T-helper 1 cell treated with Interleukin-12 subunit alpha and Interleukin-12 subunit beta and Interleukin-4 antibody, amounts not matched to agents 30 μg/mL and 1 μg/mL, for 36 hours (primary cell): ENCODE data around the gene MET.
"Not testable (repeated sequence)": the region's sequence is repeated elsewhere in the genome, so short reads cannot be mapped to it uniquely, and the experiment has no call there.

ENCODE experiments used
- H3K27ac Mint-ChIP-seq: one replicate; pipeline ENCODE4 v1.8.0; 2021; ENCODE audit warnings: mild to moderate bottlenecking, mixed read lengths
- H3K27me3 Mint-ChIP-seq: one replicate; pipeline ENCODE4 v1.8.0; 2021; ENCODE audit warnings: low read depth, mixed read lengths
- H3K36me3 Mint-ChIP-seq: one replicate; pipeline ENCODE4 v1.8.0; 2021; ENCODE audit warnings: low read depth, mixed read lengths
- H3K4me1 Mint-ChIP-seq: one replicate; pipeline ENCODE4 v1.8.0; 2021; ENCODE audit warnings: low read depth, mixed read lengths
- H3K4me3 Mint-ChIP-seq: one replicate; pipeline ENCODE4 v1.8.0; 2021; ENCODE audit warnings: mild to moderate bottlenecking, moderate library complexity, mixed read lengths
- H3K9me3 Mint-ChIP-seq: one replicate; pipeline ENCODE4 v1.8.0; 2021; ENCODE audit warnings: mixed read lengths

MET gene

DNA sequence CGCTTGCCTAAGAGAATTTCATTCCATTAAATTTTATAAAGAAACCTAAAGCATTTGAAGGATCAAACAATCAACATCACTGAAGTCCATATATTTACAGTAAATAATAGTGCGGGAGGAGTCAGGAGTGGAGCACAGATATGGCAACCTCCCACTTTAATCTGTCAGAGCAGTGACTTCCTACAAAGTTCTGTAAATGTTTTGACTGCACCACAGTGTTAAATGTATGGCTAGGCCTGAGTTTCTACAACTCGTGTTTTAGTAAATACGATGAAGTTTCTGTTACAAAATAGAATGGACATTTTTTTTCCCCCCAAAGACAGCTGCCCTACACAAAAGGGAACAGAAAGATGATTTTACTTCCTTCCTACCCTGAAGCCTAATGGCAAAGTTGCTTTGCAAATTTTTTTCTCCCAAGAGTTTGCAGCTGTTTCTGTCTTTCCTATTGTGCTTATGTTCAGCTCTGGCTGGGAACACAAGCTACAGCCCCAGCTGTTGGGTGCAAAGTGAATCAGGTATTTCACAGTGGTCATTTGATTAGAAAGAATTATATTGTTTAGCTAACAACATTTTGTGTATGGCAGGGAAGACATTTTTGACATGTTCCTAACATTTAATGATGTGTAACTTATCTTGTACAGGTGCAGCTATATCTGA is 62.1 kb downstream of the MET start:
- H3K27me3 Mint-ChIP-seq: peaks cover 4% of the 10 kb centered on the region
- no peaks in the 10 kb centered on the region for H3K4me1 Mint-ChIP-seq
- no peaks in the 10 kb centered on the region for H3K36me3 Mint-ChIP-seq
- no peaks in the 10 kb centered on the region for H3K9me3 Mint-ChIP-seq
- H3K4me3 Mint-ChIP-seq: no peak overlapping the region
- H3K27ac Mint-ChIP-seq: no peak overlapping the region

DNA sequence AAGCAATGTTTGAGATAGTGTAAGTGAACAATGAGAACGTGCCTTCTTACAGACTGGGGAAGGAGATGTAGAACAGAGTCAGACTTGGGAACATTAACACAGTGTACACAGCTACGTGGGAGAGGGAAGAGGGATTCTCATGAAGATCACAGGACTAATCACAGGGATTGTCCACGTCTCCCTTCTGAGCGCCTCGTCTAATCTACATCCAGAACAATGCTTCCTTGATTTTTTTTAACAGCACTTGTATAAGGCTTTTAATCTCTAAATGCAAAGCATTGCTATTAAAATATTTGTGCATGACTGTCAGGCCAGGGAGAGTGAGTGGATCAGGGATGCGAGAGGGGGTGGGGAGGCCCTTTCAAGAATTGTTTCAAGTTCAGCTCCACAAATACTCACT is 62.7 kb downstream of the MET start:
- peaks cover 4% of the 10 kb centered on the region for H3K27me3 Mint-ChIP-seq

DNA sequence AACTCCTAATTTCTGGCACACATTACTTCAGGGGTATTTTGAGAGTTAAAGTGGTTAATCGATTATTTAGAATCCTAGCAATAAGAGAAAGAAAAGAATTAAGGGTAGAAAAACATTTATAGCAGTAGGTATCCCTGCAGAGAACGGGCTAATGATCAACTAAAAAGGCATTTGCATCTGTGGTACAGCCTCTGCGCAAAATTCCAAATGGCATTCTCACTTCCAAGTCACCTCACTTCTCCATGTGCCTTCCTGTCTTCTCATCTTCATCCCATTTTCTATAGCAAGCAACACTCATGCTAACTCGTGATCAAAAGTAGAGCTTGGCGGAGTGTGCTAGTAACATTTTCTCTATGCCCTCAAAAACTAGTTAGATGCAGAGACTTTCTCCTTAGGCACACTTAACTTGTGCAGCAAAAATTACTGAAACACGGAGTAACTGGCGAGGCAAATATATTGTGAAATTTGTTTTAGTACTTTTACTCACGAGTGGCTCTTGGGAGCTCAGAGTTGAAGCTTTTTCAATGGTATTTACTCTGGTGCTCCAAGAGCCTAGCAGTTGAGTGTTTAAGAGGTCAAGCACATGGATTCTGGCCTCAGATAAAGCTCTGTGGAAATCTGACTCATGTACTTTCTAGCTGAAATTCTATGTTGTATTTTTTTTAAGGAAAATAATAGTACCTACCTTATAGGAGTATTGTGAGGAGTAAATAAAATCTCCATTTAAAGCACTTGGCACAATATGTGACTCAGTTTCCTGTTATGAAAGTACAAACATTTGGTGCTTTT is 65.1 kb downstream of the MET start:
- H3K27ac Mint-ChIP-seq: no peak overlapping the region
- H3K27me3 Mint-ChIP-seq: peaks cover 16% of the 10 kb centered on the region
- no peak overlapping the region for H3K4me3 Mint-ChIP-seq
- H3K4me1 Mint-ChIP-seq: no peaks in the 10 kb centered on the region
- no peaks in the 10 kb centered on the region for H3K9me3 Mint-ChIP-seq
- H3K36me3 Mint-ChIP-seq: no peaks in the 10 kb centered on the region

More for the DNA sequence above, 62.7 kb downstream of the MET start:
- Mint-ChIP-seq H3K4me1 (no peaks in the 10 kb centered on the region), H3K4me3 (no peak overlapping the region), H3K9me3 (no peaks in the 10 kb centered on the region), H3K36me3 (no peaks in the 10 kb centered on the region), H3K27ac (no peak overlapping the region)

DNA sequence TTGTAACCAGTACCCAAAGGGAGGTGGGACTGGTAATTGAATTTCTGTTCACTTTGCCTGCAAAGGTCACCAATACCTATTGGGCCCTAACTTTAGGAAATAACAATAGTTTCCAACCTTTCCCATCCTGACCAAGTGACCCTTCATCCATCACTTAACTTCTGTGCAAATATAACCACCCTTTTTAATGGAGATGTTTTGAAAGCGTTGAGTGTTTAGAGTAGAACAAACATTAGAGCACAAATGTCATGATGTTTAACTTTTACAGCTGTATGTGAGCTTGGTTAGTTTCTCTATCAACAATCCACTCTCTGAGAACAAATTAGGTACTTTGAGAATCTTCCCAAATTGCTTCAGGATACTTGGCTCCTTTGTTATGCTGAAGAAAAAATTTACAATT is 66.4 kb downstream of the MET start:
- Mint-ChIP-seq H3K27me3 (peaks cover 16% of the 10 kb centered on the region), H3K4me3 (no peak overlapping the region), H3K9me3 (no peaks in the 10 kb centered on the region), H3K27ac (no peak overlapping the region), H3K36me3 (no peaks in the 10 kb centered on the region), H3K4me1 (no peaks in the 10 kb centered on the region)

DNA sequence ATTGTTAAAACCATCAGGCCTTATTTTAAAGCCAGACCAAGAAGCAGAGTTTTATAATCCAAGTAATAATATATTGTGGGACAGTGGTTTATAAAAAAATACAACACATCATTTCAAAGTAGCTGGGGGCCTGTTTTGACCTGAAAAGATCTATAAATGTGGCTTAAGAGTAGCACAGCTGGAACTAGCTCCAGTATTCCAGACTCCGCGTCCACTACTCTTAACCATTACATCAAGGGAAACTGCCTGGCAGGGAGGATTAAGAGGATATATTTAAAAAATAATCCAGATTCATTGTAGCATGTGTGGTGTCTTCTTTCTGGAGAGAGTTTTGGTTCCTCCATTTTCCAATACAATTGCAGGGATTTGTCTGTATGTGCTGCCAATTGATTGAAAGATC is 67.3 kb downstream of the MET start:
- no peak overlapping the region for H3K4me3 Mint-ChIP-seq
- H3K36me3 Mint-ChIP-seq: no peaks in the 10 kb centered on the region
- H3K27ac Mint-ChIP-seq: no peak overlapping the region
- no peaks in the 10 kb centered on the region for H3K9me3 Mint-ChIP-seq
- peaks cover 16% of the 10 kb centered on the region for H3K27me3 Mint-ChIP-seq
- no peaks in the 10 kb centered on the region for H3K4me1 Mint-ChIP-seq

DNA sequence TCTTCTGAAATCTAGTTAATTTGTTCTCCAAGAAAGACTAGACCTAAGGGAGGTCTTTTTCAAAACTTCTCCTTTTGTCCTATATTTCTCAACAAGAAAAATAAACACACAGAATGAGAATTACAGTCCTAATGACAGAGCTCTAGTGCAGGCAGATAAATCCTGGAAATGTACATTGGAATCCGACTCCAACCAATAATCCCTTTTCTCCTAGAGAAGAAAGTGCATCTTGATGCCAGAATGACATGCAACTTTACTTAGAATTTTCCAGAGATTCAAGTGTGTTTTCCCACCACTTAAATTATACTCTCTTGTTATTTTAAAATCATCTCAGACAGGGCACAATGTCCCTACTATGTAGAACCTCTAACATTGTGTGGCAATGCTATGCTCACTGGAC is 68.2 kb downstream of the MET start:
- Mint-ChIP-seq H3K4me1 (no peaks in the 10 kb centered on the region), H3K4me3 (no peak overlapping the region), H3K27ac (no peak overlapping the region), H3K36me3 (no peaks in the 10 kb centered on the region), H3K27me3 (peaks cover 16% of the 10 kb centered on the region), H3K9me3 (no peaks in the 10 kb centered on the region)

DNA sequence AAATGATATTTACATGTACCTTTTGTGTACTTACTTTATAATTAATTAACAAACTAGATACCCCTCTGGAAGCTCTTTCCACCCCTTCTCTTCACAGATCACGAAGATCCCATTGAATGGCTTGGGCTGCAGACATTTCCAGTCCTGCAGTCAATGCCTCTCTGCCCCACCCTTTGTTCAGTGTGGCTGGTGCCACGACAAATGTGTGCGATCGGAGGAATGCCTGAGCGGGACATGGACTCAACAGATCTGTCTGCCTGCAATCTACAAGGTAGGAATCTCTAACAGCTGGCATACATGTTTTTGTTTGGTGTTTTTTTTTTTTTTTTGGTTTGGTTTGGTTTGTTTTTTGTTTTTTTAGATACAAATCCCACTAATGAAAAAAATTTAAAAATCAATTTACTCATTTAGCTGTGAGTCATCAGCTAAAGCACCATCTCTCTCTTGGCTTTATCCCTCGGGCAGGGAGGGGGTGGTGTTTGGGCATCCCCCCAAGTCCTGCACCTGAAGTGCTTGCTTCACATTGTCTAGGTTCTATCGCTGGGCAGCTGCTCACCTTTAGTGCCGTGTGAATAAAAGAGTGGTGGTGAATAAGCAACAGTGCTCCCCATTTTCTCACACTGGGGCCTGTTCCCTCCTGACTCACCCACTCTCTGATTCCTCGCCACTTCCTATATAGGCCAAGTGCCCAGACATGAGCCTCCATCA is 68.9 kb downstream of the MET start:
- Mint-ChIP-seq H3K9me3 (peaks cover under 1% of the 10 kb centered on the region), H3K4me1 (no peaks in the 10 kb centered on the region), H3K4me3 (no peak overlapping the region), H3K27me3 (peaks cover 16% of the 10 kb centered on the region), H3K27ac (no peak overlapping the region), H3K36me3 (no peaks in the 10 kb centered on the region)

DNA sequence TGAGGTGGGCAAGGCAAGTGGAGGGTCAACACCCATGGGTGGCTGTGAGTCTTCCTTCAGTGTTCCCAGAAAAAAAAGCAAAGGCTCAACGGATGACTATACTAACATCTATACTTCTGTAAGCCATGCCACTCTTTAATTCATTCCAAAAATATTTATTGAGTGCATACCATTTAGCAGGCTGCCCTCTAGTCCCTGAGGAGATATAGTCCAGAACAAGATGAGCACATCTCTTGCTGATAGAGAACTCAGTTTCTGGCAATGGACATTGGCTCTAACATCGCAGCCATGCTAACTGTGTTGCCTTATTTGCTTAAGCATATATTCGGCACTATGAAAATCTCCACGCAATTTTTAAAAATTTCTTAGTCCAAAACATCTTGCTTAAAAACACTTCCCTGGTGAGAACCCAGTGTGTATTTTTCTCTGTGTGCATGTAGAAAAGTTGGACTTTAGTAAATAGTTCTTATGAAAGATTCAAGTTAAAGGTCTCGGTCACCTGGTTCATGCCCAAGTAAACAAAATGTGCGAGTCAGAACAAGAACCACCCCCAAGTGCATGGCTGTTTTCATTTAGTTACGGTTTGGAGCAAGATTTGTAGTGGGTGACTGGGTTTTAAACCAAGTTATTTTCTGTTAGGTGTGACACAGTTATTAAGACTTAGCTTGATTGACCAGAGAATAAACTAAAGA is 69.8 kb downstream of the MET start:
- no peaks in the 10 kb centered on the region for H3K36me3 Mint-ChIP-seq
- peaks cover 3% of the 10 kb centered on the region for H3K9me3 Mint-ChIP-seq
- no peak overlapping the region for H3K4me3 Mint-ChIP-seq
- no peak overlapping the region for H3K27ac Mint-ChIP-seq
- no peaks in the 10 kb centered on the region for H3K4me1 Mint-ChIP-seq
- peaks cover 16% of the 10 kb centered on the region for H3K27me3 Mint-ChIP-seq

DNA sequence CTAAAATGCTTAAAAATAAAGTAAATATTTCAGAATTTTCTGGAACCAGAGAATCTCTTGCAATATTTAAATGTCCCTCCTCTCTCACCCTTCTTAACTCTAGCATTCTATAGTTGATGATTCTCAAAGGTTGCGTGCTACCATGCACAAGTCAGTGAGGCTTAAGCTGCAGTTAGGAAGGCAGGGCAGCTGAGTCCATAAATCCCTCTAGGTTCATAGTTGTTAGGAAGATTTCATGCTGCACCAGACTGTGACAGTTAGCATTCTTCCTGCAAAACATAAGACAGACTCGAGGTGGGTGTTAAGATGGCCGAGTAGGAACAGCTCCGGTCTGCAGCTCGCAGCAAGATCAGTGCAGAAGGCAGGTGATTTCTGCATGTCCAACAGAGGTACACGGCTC is 70.6 kb downstream of the MET start:
- peaks cover 14% of the 10 kb centered on the region for H3K27me3 Mint-ChIP-seq
- peaks cover 3% of the 10 kb centered on the region for H3K9me3 Mint-ChIP-seq
- no peaks in the 10 kb centered on the region for H3K4me1 Mint-ChIP-seq
- H3K36me3 Mint-ChIP-seq: no peaks in the 10 kb centered on the region
- H3K27ac Mint-ChIP-seq: no peak overlapping the region
- no peak overlapping the region for H3K4me3 Mint-ChIP-seq

DNA sequence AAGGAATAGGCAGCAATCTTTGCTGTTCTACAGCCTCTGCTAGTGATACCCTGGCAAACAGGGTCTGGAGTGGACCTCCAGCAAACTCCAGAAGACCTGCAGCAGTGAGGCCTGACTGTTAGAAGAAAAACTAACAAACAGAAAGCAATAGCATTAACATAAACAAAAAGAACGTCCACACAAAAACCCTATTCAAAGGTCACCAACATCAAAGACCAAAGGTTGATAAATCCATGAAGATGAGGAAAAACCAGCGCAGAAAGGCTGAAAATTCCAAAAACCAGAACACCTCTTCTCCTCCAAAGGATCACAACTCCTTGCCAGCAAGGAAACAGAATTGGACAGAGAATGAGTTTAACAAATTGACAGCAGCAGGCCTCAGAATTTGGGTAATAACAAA is 71.8 kb downstream of the MET start:
- not testable (repeated sequence) for H3K4me3 Mint-ChIP-seq, H3K4me1 Mint-ChIP-seq, H3K36me3 Mint-ChIP-seq, H3K27ac Mint-ChIP-seq
- peaks cover 10% of the 10 kb centered on the region for H3K9me3 Mint-ChIP-seq
- H3K27me3 Mint-ChIP-seq: peaks cover 11% of the 10 kb centered on the region

DNA sequence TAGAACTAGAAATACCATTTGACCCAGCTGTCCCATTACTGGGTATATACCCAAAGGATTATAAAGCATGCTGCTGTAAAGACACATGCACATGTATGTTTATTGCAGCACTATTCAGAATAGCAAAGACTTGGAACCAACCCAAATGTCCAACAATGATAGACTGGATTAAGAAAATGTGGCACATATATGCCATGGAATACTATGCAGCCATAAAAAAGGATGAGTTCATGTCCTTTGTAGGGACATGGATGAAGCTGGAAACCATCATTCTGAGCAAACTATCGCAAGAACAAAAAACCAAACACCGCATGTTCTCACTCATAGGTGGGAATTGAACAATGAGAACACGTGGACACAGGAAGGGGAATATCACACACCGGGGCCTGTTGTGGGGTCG is 74.4 kb downstream of the MET start:
- H3K9me3 Mint-ChIP-seq: peaks cover 10% of the 10 kb centered on the region
- not testable (repeated sequence) for H3K36me3 Mint-ChIP-seq, H3K27me3 Mint-ChIP-seq

DNA sequence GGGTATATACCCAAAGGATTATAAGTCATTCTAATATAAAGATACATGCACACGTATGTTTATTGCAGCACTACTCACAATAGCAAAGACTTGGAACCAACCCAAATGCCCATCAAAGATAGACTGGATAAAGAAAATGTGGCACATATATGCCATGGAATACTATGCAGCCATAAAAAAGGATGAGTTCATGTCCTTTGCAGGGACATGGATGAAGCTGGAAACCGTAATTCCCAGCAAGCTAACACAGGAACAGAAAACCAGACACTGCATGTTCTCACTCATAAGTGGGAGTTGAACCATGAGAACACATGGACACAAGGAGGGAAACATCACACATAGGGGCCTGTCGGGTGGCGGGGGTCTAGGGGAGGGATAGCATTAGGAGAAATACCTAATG is 79.1 kb downstream of the MET start:
- H3K36me3 Mint-ChIP-seq, H3K27ac Mint-ChIP-seq, H3K4me1 Mint-ChIP-seq, H3K27me3 Mint-ChIP-seq, H3K9me3 Mint-ChIP-seq, H3K4me3 Mint-ChIP-seq: not testable (repeated sequence)

More for the DNA sequence above, 74.4 kb downstream of the MET start:
- H3K4me3 Mint-ChIP-seq, H3K4me1 Mint-ChIP-seq, H3K27ac Mint-ChIP-seq: not testable (repeated sequence)

DNA sequence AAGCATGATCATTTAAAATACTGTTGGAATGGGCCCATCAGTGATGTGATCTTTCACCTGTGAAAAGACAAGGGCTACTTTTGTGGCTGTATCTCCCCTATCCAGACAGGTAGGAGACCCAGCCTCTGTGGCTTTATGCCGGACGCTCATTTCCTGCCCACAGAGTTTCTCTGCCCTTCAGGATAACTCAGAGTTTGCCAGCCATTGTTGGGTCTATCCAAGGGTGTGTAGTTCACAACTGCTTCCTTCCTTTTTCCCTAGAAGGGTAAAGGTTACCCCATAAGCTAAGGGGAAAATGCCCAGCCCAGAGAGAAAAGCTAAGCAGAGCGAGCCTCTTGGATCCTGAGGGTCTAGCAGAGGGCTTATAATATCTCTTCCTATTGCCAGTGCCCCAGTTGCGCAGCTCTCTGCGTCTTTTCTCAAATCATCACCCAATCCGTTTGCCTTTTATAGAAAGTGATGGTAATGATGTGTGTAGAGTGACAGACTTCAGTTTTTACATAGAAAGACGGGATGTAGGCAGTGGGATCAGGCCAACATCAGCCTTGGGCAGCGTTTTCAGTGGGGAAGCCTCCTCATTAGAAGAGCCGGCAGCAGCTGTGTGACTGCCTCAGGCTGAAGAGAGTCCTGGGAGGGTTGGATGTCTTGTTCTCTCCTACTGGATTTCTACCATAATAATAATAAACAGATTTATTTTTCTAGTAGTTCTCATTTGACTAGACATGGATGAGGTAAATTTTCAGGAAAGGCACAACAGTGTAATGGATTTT is 80.5 kb downstream of the MET start:
- Mint-ChIP-seq H3K4me1 (no peaks in the 10 kb centered on the region), H3K9me3 (peaks cover 7% of the 10 kb centered on the region), H3K4me3 (no peak overlapping the region)

DNA sequence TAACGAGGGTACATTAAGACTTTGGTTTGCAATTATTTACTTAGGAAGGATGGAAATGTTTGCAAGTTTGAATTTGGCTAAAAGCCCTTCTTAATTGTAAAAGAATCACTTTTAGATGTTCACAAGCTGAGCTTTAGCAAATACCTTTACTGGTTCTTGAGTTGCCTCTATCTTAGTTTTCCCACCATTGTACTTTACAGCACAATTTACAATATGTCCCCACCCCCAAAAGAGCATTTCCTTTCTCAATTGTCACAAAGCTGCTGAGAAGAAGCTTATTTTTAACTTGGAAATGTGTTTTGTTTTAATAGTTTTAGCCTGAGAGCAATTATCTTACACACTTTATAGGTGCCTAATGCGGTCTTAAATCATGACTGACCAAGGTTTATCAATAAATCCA is 81.1 kb downstream of the MET start:
- Mint-ChIP-seq H3K4me1 (no peaks in the 10 kb centered on the region), H3K27ac (no peak overlapping the region), H3K4me3 (no peak overlapping the region), H3K36me3 (no peaks in the 10 kb centered on the region), H3K27me3 (peaks cover 5% of the 10 kb centered on the region), H3K9me3 (peaks cover 7% of the 10 kb centered on the region)

More for the DNA sequence above, 80.5 kb downstream of the MET start:
- Mint-ChIP-seq H3K27me3 (no peaks in the 10 kb centered on the region), H3K36me3 (no peaks in the 10 kb centered on the region), H3K27ac (no peak overlapping the region)
